H1 (cell line): ENCODE results near the gene RCE1. TPM values are rescaled to one million over a fixed set of nuclear protein-coding genes. Genes with fewer than 3 reads are reported as not detected.
A peak's percentile ranks its signal among the peaks of the same experiment; 100 is the strongest.

Experiments used
- CTCF ChIA-PET: fragments of 300-600 bp; sonication (Branson Sonifier 250); formaldehyde crosslinking; loops from one replicate; lab custom pipeline; 2021; ENCODE audit not compliant: partially characterized antibody; lab: Charles Lee
- POLR2A ChIA-PET: fragments of 300-600 bp; sonication (Branson Sonifier 250); formaldehyde crosslinking; loops from one replicate; lab custom pipeline; 2021; ENCODE audit warnings: inconsistent platforms; ENCODE audit not compliant: partially characterized antibody; lab: Charles Lee
- DNase-seq, 2 experiments: peaks; one replicate each; pipeline versions ENCODE4 v3.0.0 to v3.0.0-alpha.2; 2010 to 2022; ENCODE audit warnings: low spot score in 2 of 2, low read depth in 1 of 2, mixed read lengths in 1 of 2
- FAIRE-seq: peaks from 2 replicates; lab custom pipeline; 2011; peaks lifted over from hg19 to GRCh38; lab: Jason Lieb, UNC
- H2AFZ ChIP-seq: 2 replicates; pipeline ENCODE4 v1.8.1; 2012; ENCODE audit warnings: low read length, inconsistent platforms
- H2AK5ac ChIP-seq: 2 replicates; pipeline ENCODE4 v1.6.1; 2013; ENCODE audit warnings: low read depth, low read length
- H2BK120ac ChIP-seq: replicated peaks from 2 replicates; pipeline ENCODE3; 2013; ENCODE audit warnings: low read depth, low read length, inconsistent platforms
- H2BK12ac ChIP-seq: 2 replicates; pipeline ENCODE4 v1.6.1; 2013; ENCODE audit warnings: low read depth, low read length
- H2BK15ac ChIP-seq: 2 replicates; pipeline ENCODE4 v1.6.1; 2013; ENCODE audit warnings: low read length
- H2BK20ac ChIP-seq: 2 replicates; pipeline ENCODE4 v1.6.1; 2013; ENCODE audit warnings: low read length
- H2BK5ac ChIP-seq: 2 replicates; pipeline ENCODE4 v1.6.1; 2013; ENCODE audit warnings: low read depth, low read length
- H3K14ac ChIP-seq: 2 replicates; pipeline ENCODE4 v1.6.1; 2013; ENCODE audit warnings: inconsistent platforms; ENCODE audit not compliant: insufficient read length
- H3K18ac ChIP-seq: 2 replicates; pipeline ENCODE4 v1.6.1; 2013; ENCODE audit warnings: low read length; ENCODE audit errors: extremely low read depth
- H3K23ac ChIP-seq: 2 replicates; pipeline ENCODE4 v1.6.1; 2013; ENCODE audit warnings: inconsistent platforms; ENCODE audit not compliant: insufficient read length
- H3K23me2 ChIP-seq: 2 replicates; pipeline ENCODE4 v1.6.1; 2013; ENCODE audit warnings: low read depth, low read length
- H3K27ac ChIP-seq: 2 replicates; pipeline ENCODE4 v1.6.1; 2011; ENCODE audit warnings: low read depth, low read length, inconsistent platforms
- H3K27me3 ChIP-seq, 4 experiments: replicated peaks in 1 of 4; 1 replicate in 1 of 4; 2 replicates in 3 of 4; pipeline versions ENCODE4 v1.6.1 to v1.8.1; 2011 to 2013; ENCODE audit warnings: low read length in 3 of 4, mild to moderate bottlenecking in 3 of 4, inconsistent platforms in 2 of 4, mixed read lengths in 2 of 4, moderate library complexity in 1 of 4; ENCODE audit not compliant: control insufficient read depth in 3 of 4, insufficient read depth in 3 of 4; ENCODE audit errors: extremely low read depth in 1 of 4
- H3K36me3 ChIP-seq, 4 experiments: 2 replicates each; pipeline versions ENCODE4 v1.6.1 to v1.8.1; 2011 to 2013; ENCODE audit warnings: mild to moderate bottlenecking in 4 of 4, low read length in 3 of 4, moderate library complexity in 2 of 4, control low read depth in 1 of 4, inconsistent platforms in 1 of 4; ENCODE audit not compliant: insufficient read depth in 4 of 4, control insufficient read depth in 2 of 4
- H3K4ac ChIP-seq: replicated peaks from 2 replicates; pipeline ENCODE3; 2013; ENCODE audit warnings: low read length, low read depth, mixed read lengths, inconsistent platforms; ENCODE audit not compliant: insufficient read length
- H3K4me1 ChIP-seq, 4 experiments: replicated peaks in 1 of 4; 1 replicate in 1 of 4; 2 replicates in 3 of 4; pipeline versions ENCODE4 v1.6.1 to v1.8.1; 2011 to 2013; ENCODE audit warnings: low read length in 3 of 4, inconsistent platforms in 2 of 4, mixed read lengths in 1 of 4; ENCODE audit not compliant: insufficient read depth in 4 of 4, control insufficient read depth in 3 of 4
- H3K4me2 ChIP-seq, 2 experiments: 2 replicates each; pipeline versions ENCODE4 v1.6.1 to v1.8.1; 2011 to 2013; ENCODE audit warnings: low read depth in 2 of 2, low read length in 2 of 2, control low read depth in 1 of 2, inconsistent platforms in 1 of 2, mild to moderate bottlenecking in 1 of 2; ENCODE audit not compliant: insufficient read depth in 1 of 2
- H3K4me3 ChIP-seq, 4 experiments: fragments of 200-600, 300-600 bp in 1 of 4; sonication (generic), shearing (Covaris generic), sonication (Bioruptor Twin) in 1 of 4; 2 replicates each; pipeline versions ENCODE4 v1.5.1 to v1.8.1; 2011 to 2016; ENCODE audit warnings: low read length in 4 of 4, low read depth in 3 of 4, control low read depth in 2 of 4, inconsistent platforms in 2 of 4, mild to moderate bottlenecking in 2 of 4, mixed read lengths in 1 of 4, moderate library complexity in 1 of 4; ENCODE audit not compliant: insufficient read depth in 2 of 4; ENCODE audit errors: extremely low read depth in 1 of 4
- H3K56ac ChIP-seq: replicated peaks from 2 replicates; pipeline ENCODE3; 2013; ENCODE audit warnings: low read depth, mild to moderate bottlenecking, mixed read lengths, low read length, inconsistent platforms; ENCODE audit not compliant: insufficient read length
- H3K79me1 ChIP-seq: 2 replicates; pipeline ENCODE4 v1.6.1; 2013; ENCODE audit warnings: low read depth, low read length, control low read depth
- H3K79me2 ChIP-seq, 2 experiments: 2 replicates each; pipeline versions ENCODE4 v1.6.1 to v1.8.1; 2012 to 2013; ENCODE audit warnings: low read length in 2 of 2, mild to moderate bottlenecking in 2 of 2, inconsistent platforms in 1 of 2; ENCODE audit not compliant: insufficient read depth in 2 of 2, control insufficient read depth in 1 of 2
- H3K9ac ChIP-seq, 4 experiments: replicated peaks in 1 of 4; 1 replicate in 1 of 4; 2 replicates in 3 of 4; pipeline versions ENCODE4 v1.6.1 to v1.8.1; 2011 to 2013; ENCODE audit warnings: low read depth in 3 of 4, low read length in 3 of 4, control low read depth in 2 of 4, mild to moderate bottlenecking in 2 of 4, moderate library complexity in 2 of 4, inconsistent platforms in 1 of 4; ENCODE audit errors: extremely low read depth in 1 of 4
- H3K9me3 ChIP-seq, 2 experiments: 2 replicates each; pipeline versions ENCODE4 v1.6.1 to v1.8.1; 2012 to 2013; ENCODE audit warnings: mild to moderate bottlenecking in 2 of 2, moderate library complexity in 2 of 2, control low read depth in 1 of 2, inconsistent platforms in 1 of 2, low read depth in 1 of 2, low read length in 1 of 2, mixed read lengths in 1 of 2; ENCODE audit not compliant: insufficient read depth in 2 of 2
- H4K20me1 ChIP-seq, 2 experiments: replicated peaks in 1 of 2; 2 replicates each; pipeline versions ENCODE3 to v1.8.1; 2011 to 2013; ENCODE audit warnings: inconsistent platforms in 2 of 2, low read length in 2 of 2, mild to moderate bottlenecking in 1 of 2; ENCODE audit not compliant: insufficient read depth in 2 of 2, control insufficient read depth in 1 of 2
- H4K5ac ChIP-seq: 2 replicates; pipeline ENCODE4 v1.6.1; 2013; ENCODE audit warnings: low read length, low read depth, mixed read lengths, inconsistent platforms; ENCODE audit not compliant: insufficient read length
- H4K8ac ChIP-seq: 2 replicates; pipeline ENCODE4 v1.8.0; 2013; ENCODE audit warnings: mild to moderate bottlenecking, moderate library complexity, low read length, inconsistent platforms; ENCODE audit not compliant: insufficient read depth; ENCODE audit errors: extremely low read depth
- H4K91ac ChIP-seq: replicated peaks from 2 replicates; pipeline ENCODE3; 2013; ENCODE audit warnings: low read length, mixed read lengths, inconsistent platforms; ENCODE audit not compliant: insufficient read length
- HDAC6 ChIP-seq: IDR thresholded peaks from one replicate; pipeline ENCODE4 v1.7.1; 2012; ENCODE audit warnings: low read depth, mild to moderate bottlenecking, inconsistent platforms, low read length, moderate library complexity
- SIN3A ChIP-seq, 2 experiments: IDR thresholded peaks in 1 of 2; conservative IDR thresholded peaks in 1 of 2; 2 replicates each; pipeline ENCODE4 v1.6.1; 2011 to 2012; ENCODE audit warnings: low read length in 2 of 2, improper control_type of control experiment in 1 of 2, low read depth in 1 of 2, mild to moderate bottlenecking in 1 of 2
- SIRT6 ChIP-seq: IDR thresholded peaks from one replicate; pipeline ENCODE4 v1.7.1; 2012; ENCODE audit warnings: low read length, inconsistent platforms
- TAF1 ChIP-seq: IDR thresholded peaks from 2 replicates; pipeline ENCODE4 v1.6.1; 2011; ENCODE audit warnings: mild to moderate bottlenecking, low read depth, low read length
- WGBS, 2 experiments: shearing (Covaris generic) in 1 of 2; methylation state at CpG; one replicate each; pipeline versions ENCODE4 v1.1.6 to v1.1.7; 2013 to 2015; ENCODE audit warnings: low lambda C conversion rate in 2 of 2, mixed read lengths in 2 of 2, inconsistent platforms in 1 of 2, low coverage in 1 of 2, missing lambda C conversion rate in 1 of 2; ENCODE audit not compliant: insufficient replicate concordance in 2 of 2, insufficient coverage in 1 of 2, insufficient read length in 1 of 2; ENCODE audit errors: extremely low coverage in 1 of 2, missing lambda C conversion rate in 1 of 2; 5-methylcytosine and 5-hydroxymethylcytosine counted together
- polyA plus RNA-seq, 7 experiments: library from polyadenylated mRNA; depleted of rRNA in 3 of 7; stranded (reverse) in 5 of 7; unstranded in 2 of 7; fragments of >200 nt in 5 of 7; fragments of 200-250 nt in 2 of 7; gene quantifications; 1 replicate in 5 of 7; 2 replicates in 1 of 7; 4 replicates in 1 of 7; pipeline versions ENCODE4 v1.2.1 to v1.2.3, GENCODE V29; 2011 to 2013; ENCODE audit warnings: missing spikeins in 2 of 7, mixed read lengths in 2 of 7
- total RNA-seq: library from RNA; stranded (reverse); fragmentation: NEBNext Ultra II Directional; extraction: Animal tissue kit (Norgen Biotek cat#: 25700); gene quantifications from 2 replicates; pipeline ENCODE4 v1.2.1, GENCODE V29; 2021

The RCE1 gene
- total and polyA plus RNA-seq, 2 of the 8 experiments (the other 6 are each of a cell fraction or from before 2014, with no cell fraction given): 35.8 to 84.8 TPM

DNA sequence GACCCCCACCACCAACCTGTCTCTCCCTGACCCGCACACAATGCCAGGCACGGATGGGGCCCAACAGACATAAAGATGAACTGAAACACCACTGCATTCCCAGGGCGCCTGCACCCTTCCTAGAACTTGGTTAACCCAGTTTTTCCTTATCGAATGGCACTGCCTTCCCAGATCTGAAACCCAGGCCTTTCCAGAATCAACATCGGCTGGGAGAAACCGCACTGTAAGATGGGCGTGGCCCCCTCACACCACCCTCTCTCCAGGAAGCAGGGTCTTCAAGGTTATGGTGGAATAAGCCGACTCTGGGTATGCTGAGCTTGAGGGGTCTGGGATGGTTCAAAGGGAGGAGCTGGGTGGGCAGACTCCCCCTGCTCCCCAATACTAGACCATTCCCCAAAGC, 36.8 kb downstream of the RCE1 start:
- H2BK15ac ChIP-seq: no peak overlapping the region
- H4K8ac ChIP-seq: no peak overlapping the region
- H3K56ac ChIP-seq: no peak overlapping the region
- no peak overlapping the region for H3K4me2 ChIP-seq
- no peaks in the 10 kb centered on the region for H3K36me3 ChIP-seq
- no peaks in the 10 kb centered on the region for H3K23me2 ChIP-seq
- no peaks in the 10 kb centered on the region for H3K79me2 ChIP-seq
- H3K23ac ChIP-seq: no peak overlapping the region
- H3K4ac ChIP-seq: no peak overlapping the region
- peaks cover 2% of the 10 kb centered on the region for H3K79me1 ChIP-seq
- no peak overlapping the region for H3K4me3 ChIP-seq
- TF ChIP-seq SIRT6 (no peak), HDAC6 (no peak), TAF1 (no peak), SIN3A (conservative IDR thresholded peaks at IDR 0.05 in 1 of 2, IDR thresholded peaks at IDR 0.05 in 1 of 2; ENCODE audit: low read depth in 1 of 2, low read length in 2 of 2) (no peak)
- TF ChIP-seq, all 59 proteins: peak for 0
- ChIA-PET CTCF (interaction anchor here (0.6 to 11.9 kb wide), 11 partner anchors 12 to 491 kb away, joined by 3 to 199 read pairs (median 5); partner anchors contain the start of genes C11orf86 and RCE1), POLR2A (no interaction called here)
- WGBS, 2 experiments: 95% methylated on average over 8 of the region's 8 CpGs; no CpG with 5 or more reads in 1 of the 2 experiments
- peak overlapping the region; percentile 80; the same call in 1 of the 2 replicates for H2BK12ac ChIP-seq
- H4K20me1 ChIP-seq: peaks cover 0 to 2% of the 10 kb centered on the region in 2 experiments
- FAIRE-seq: no peak
- H3K27ac ChIP-seq: no peak overlapping the region
- peaks cover 4 to 21% (median 15%) of the 10 kb centered on the region in 4 experiments for H3K4me1 ChIP-seq
- peak overlapping the region; percentile 17 for H4K91ac ChIP-seq
- no peak overlapping the region for H3K14ac ChIP-seq
- no peak overlapping the region for H2BK20ac ChIP-seq
- H2BK5ac ChIP-seq: no peak overlapping the region; the same call in 1 of the 2 replicates
- DNase-seq: no peak
- H2AFZ ChIP-seq: no peak overlapping the region
- H2BK120ac ChIP-seq: no peak overlapping the region
- H3K27me3 ChIP-seq: no peaks in the 10 kb centered on the region
- peak overlapping the region; percentile 67 for H2AK5ac ChIP-seq
- H3K18ac ChIP-seq: no peak overlapping the region
- no peak overlapping the region for H4K5ac ChIP-seq
- no peak overlapping the region for H3K9ac ChIP-seq
- no peaks in the 10 kb centered on the region for H3K9me3 ChIP-seq
